ENCODE results near the gene GALNT18.

The GALNT18 gene

GRCh38 chr11:11624204-11624603 is 2.4 kb upstream of the GALNT18 start:
- no peak for DNase-seq (ENCODE audit: low read depth in 2 of 2)

DNA sequence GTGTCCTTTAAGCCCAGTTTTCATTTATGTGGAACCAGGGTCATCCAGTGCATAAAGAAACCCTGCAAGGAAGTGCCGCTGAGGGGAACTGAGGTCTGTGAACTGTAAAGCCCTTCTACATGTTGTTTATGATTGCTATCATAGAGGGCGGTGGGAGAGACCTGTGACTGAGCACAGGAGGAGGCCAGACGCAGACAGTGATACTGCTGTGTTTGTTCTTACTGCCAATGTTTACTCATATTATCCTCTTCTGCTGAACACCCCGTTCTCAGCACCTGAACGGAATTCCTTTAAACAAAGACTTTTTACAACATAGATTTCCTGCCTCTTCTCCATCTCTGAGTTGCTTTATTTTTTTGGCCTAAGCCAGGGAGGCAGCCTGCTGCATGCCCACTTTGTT is 967 bp upstream of the GALNT18 start:
- DNase-seq (ENCODE audit: low read depth in 2 of 2) = no peak

DNA sequence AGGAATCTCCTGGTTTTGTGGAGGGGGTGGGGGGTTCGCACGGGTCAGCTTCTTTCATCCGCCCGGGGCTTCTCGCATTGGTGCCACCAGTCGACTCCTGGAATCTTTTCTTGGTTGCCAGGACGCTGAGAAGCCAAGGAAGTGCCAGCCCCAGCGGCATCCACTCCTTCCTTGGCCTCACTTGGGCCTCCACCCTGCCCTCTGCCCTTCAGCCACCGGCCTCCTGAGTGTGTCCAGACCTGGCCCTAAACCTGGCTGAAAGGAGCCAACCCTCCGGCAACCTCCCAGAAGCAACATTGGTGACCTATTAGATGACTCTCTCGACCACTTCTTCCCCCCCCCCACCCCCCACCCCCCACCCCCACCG is 518 bp upstream of the GALNT18 start:
- no peak for DNase-seq (ENCODE audit: low read depth in 2 of 2)

GRCh38 chr11:11620921-11621572 is 758 bp downstream of the GALNT18 start:
- peak; percentile 10 to 17 for DNase-seq (ENCODE audit: low read depth in 2 of 2)

- no peak for DNase-seq (ENCODE audit: low read depth in 2 of 2)
These were observed 1.5 kb downstream of the GALNT18 start for GRCh38 chr11:11620173-11620920.

DNA sequence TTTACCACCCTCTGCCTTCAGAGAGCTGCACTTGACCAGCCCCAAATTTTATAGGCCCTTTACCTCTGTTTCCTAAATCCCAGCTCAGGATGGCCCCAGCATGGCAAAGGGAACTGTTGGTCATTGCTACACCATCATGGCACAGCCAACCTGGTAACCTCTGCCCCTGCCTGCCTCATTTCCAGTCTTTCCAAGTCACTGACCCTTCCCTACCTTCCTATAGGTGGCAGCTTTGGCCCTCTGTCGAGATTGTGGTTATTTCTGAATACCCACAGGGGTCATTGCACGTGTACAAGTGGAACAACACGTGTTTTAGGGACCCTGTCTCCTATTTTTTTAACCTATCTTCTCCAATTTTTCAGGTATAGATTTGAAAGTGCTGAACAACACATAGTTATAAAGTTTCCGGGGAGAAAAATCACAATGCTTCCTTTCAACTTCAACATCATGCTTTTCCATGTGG is 2.8 kb downstream of the GALNT18 start:
- DNase-seq (ENCODE audit: low read depth in 2 of 2) = no peak

GRCh38 chr11:11615086-11615485 is 6.7 kb downstream of the GALNT18 start:
- no peak for DNase-seq (ENCODE audit: low read depth in 2 of 2)

- DNase-seq (ENCODE audit: low read depth in 2 of 2) = no peak
These were observed 9.4 kb downstream of the GALNT18 start for GRCh38 chr11:11612439-11612838.

- no peak for DNase-seq (ENCODE audit: low read depth in 2 of 2)
These were observed 10.4 kb downstream of the GALNT18 start for GRCh38 chr11:11611381-11611780.

- no peak for DNase-seq (ENCODE audit: low read depth in 2 of 2)
These were observed 13.0 kb downstream of the GALNT18 start for GRCh38 chr11:11608783-11609232.

DNA sequence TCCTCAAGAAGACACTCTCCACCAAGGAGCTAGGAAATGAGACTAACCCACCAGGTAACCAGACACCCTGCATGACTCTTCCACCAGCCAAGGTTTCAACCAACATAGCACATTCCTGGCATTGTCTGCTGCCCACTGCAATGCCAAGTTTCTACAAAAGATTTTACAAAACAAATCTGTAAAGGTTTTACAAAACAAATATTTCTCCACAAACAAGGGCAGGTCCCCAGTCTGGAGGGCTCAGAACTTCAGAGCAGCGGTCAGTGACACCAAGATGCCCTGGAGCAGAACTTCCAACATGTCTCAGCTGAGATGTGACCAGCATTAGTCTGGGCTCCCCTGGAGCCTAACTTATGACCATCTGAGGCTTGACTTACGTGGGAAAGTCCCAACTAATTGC is 14.0 kb downstream of the GALNT18 start:
- no peak for DNase-seq (ENCODE audit: low read depth in 2 of 2)

- no peak for DNase-seq (ENCODE audit: low read depth in 2 of 2)
These were observed 15.9 kb downstream of the GALNT18 start for GRCh38 chr11:11605821-11606450.

- DNase-seq (ENCODE audit: low read depth in 2 of 2) = no peak
These were observed 16.6 kb downstream of the GALNT18 start for GRCh38 chr11:11605181-11605580.

DNA sequence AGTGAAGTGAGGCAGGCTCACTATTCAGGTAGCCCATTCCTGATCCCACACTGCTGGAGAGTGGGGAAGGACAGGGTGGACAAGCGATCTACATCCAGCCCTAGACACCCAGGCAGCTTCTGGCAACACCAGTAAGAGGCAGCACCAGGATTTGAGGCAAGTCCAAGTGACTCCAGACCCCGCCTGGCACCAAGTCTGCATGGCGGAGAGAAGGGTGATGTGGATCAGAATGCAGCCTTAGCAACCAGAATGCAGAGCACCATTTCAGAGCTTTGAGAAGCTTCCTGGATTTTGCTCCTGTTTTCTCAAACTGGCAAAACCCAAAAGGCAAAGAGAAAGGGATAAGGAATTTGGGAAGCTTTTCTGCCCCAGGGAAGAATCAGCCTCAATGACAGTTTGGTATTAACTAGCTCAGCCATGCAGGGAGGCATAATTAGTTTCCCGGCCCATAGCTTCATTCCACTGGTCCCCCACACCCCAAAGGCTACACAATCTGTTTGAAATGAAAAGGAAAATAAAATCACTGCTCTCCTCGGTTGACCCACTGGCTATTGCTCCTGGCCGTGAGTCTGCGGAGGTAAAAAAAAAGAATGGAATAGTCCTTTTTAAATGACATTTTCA is 17.3 kb downstream of the GALNT18 start:
- no peak for DNase-seq (ENCODE audit: low read depth in 2 of 2)

- no peak for DNase-seq (ENCODE audit: low read depth in 2 of 2)
These were observed 19.8 kb downstream of the GALNT18 start for GRCh38 chr11:11602011-11602410.

DNA sequence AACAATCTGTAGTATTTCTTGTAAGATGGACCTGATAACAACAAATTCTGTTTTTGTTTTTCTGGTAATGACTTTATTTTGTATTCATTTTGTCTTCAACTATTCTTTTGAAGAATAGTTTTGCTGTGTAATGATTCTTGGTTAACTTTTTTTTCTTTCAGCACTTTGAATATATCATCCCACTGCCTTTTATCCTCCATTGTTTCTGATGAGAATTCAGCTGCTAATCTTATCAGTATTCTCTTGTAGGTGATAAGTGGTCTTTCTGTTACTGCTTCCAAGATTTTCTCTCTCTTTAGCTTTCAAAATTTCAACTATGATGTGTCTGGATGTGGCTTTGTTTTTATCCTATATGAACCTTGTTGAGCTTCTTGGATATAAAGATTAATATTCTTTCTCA is 21.5 kb downstream of the GALNT18 start:
- DNase-seq (ENCODE audit: low read depth in 2 of 2) = no peak

DNA sequence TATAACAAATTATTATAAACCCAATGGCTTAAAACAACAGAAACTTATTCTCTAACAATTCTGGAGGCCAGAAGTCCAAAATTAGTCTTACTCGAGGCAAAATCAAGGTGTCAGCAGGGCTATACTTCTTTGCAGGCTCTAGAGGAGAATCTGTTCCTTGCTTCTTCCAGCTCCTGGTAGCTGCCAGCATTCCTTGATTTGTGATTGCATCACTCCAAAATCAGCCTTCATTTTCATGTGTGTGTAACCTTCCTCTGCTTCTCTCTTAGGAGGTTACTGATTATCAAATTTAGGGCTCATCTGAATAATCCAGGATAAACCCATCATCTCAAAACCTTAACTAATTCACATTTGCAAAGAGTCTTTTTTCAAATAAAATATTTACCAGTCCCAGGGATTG is 23.6 kb downstream of the GALNT18 start:
- no peak for DNase-seq (ENCODE audit: low read depth in 2 of 2)

DNA sequence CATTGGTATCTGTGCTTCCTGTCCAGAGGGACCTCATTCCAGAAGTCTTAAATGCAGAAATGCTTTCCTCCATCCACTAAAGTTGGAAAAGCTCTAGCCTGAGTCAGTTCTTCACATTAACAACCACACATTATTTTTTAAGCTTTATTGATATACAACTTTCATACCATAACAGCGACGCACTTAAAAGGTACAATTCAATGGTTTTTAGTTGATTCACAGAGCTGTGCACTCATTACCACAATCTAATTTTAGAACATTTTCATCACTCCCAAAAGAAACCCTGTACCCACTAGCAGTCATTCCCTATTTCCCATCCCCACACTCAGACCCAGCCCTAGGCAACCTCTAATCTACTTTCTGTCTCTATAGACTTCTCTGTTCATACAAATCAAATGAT is 27.6 kb downstream of the GALNT18 start:
- DNase-seq (ENCODE audit: low read depth in 2 of 2) = no peak

DNA sequence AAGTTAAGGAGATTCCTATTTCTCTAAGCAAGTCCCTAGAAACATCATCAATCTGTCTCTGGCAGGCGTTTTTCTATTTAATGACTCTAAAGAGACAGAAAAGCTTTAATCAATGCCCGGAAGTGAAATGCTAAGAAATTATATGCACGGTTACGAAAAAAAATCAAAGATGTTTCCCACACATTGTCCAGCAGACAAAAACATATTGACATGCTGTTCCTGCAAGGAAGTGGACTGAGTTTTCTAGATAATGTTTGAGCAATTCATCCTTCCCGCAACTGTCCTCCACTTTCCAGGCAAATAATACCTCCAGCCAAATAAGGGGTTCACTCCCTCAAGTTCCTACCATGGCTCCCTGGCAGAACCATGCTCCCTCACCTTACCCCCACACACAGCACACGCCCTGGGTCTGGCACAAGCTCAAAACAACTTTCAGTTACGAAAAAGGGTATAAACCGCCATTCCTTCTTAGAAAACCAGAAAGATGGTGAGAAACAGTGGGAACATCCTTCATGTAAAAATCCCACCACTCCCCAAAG is 29.6 kb downstream of the GALNT18 start:
- DNase-seq (ENCODE audit: low read depth in 2 of 2) = no peak

DNA sequence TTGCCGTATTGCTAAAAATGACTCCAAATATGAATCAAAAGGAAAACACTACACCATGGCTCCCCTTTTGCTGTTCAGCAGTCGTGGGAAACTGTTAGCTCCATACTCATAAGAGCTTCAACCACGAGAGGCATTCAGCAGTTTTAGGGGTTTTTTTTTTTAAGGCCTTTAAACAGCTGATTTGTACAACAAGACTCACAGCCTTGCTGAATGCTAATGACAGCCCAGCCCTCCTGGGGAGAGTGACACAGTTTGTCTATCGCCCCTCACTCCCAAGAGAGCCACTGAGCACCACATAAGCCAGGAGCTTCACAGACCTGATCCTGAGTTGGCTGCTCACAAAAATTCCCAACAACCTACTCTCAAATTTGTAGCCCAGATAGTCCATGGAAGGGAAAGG is 32.4 kb downstream of the GALNT18 start:
- no peak for DNase-seq (ENCODE audit: low read depth in 2 of 2)

GRCh38 chr11:11588891-11589290 is 32.9 kb downstream of the GALNT18 start:
- DNase-seq (ENCODE audit: low read depth in 2 of 2) = no peak

GRCh38 chr11:11588243-11588642 is 33.6 kb downstream of the GALNT18 start:
- DNase-seq (ENCODE audit: low read depth in 2 of 2) = no peak

Data from stimulated activated CD8-positive, alpha-beta memory T cell treated with anti-CD3 and anti-CD28 coated beads, Interleukin-2, amount 100 ng/mL, for 48 hours (primary cell).